ENCODE measurements around the gene CAPN5.

DNA sequence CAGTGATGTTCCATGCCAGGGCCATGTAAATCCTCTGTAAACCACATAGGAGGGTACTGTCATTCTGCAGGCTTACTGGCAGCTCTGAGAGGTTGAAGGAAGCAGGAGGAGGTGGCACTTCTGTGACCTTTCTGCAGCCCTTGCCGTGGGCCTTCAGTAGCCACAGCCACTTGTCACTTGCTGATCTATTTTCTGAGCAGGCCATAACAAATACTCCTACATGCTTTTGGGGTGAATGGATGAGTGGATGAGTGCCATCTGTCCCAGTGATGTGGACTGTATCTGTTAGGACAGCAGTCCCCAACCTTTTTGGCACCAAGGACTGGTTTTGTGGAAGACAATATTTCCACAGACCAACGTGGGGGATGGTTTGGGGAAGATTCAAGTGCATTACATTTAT, 22.4 kb upstream of the CAPN5 start:
- TF ChIP-seq, protein P1, sequence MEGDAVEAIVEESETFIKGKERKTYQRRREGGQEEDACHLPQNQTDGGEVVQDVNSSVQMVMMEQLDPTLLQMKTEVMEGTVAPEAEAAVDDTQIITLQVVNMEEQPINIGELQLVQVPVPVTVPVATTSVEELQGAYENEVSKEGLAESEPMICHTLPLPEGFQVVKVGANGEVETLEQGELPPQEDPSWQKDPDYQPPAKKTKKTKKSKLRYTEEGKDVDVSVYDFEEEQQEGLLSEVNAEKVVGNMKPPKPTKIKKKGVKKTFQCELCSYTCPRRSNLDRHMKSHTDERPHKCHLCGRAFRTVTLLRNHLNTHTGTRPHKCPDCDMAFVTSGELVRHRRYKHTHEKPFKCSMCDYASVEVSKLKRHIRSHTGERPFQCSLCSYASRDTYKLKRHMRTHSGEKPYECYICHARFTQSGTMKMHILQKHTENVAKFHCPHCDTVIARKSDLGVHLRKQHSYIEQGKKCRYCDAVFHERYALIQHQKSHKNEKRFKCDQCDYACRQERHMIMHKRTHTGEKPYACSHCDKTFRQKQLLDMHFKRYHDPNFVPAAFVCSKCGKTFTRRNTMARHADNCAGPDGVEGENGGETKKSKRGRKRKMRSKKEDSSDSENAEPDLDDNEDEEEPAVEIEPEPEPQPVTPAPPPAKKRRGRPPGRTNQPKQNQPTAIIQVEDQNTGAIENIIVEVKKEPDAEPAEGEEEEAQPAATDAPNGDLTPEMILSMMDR (IDR thresholded peaks at IDR 0.05; ENCODE audit: low read length) = no peak
- TF ChIP-seq EZH2 (IDR thresholded peaks at IDR 0.05; ENCODE audit: borderline replicate concordance, low read length) = no peak
